Kidney (tissue), 14 donors: ENCODE results near the gene XCL2. TPM values are rescaled to one million over a fixed set of nuclear protein-coding genes. Genes with fewer than 3 reads are reported as not detected.
A peak's percentile ranks its signal among the peaks of the same experiment; 100 is the strongest.
"Not testable (repeated sequence)": the region's sequence is repeated elsewhere in the genome, so short reads cannot be mapped to it uniquely, and the experiment has no call there.

Source experiments
- DNase-seq, 5 donors: peaks; one replicate each; pipeline ENCODE4 v3.0.0-alpha.2; 2013 to 2020
- FAIRE-seq: peaks from 2 replicates; lab custom pipeline; 2012; peaks lifted over from hg19 to GRCh38; lab: Jason Lieb, UNC
- H3K27ac ChIP-seq, 2 donors: one replicate each; pipeline ENCODE4 v1.7.0; 2013; ENCODE audit warnings: low read depth in 2 of 2, low read length in 2 of 2, inconsistent platforms in 1 of 2
- H3K27me3 ChIP-seq: one replicate; pipeline ENCODE4 v1.7.1; 2013; ENCODE audit warnings: low read length, inconsistent platforms; ENCODE audit not compliant: control insufficient read depth, insufficient read depth
- H3K36me3 ChIP-seq, 3 donors: one replicate each; pipeline versions ENCODE4 v1.7.0 to v1.7.1; 2013; ENCODE audit warnings: low read length in 3 of 3, control low read depth in 1 of 3, inconsistent platforms in 1 of 3; ENCODE audit not compliant: insufficient read depth in 3 of 3, control insufficient read depth in 2 of 3
- H3K4me1 ChIP-seq, 3 donors: one replicate each; pipeline versions ENCODE4 v1.7.0 to v1.7.1; 2013; ENCODE audit warnings: low read length in 3 of 3, inconsistent platforms in 1 of 3, low read depth in 1 of 3; ENCODE audit not compliant: control insufficient read depth in 2 of 3, insufficient read depth in 2 of 3
- H3K4me3 ChIP-seq, 3 donors: one replicate each; pipeline versions ENCODE4 v1.7.0 to v1.8.1; 2013; ENCODE audit warnings: low read length in 3 of 3, control low read depth in 1 of 3, inconsistent platforms in 1 of 3
- H3K9ac ChIP-seq, 3 donors: one replicate each; pipeline versions ENCODE4 v1.7.0 to v1.7.1; 2013; ENCODE audit warnings: low read length in 3 of 3, control low read depth in 1 of 3, inconsistent platforms in 1 of 3
- H3K9me3 ChIP-seq, 3 donors: one replicate each; pipeline versions ENCODE4 v1.7.0 to v1.7.1; 2013; ENCODE audit warnings: low read length in 3 of 3, control low read depth in 1 of 3, inconsistent platforms in 1 of 3; ENCODE audit not compliant: control insufficient read depth in 2 of 3, insufficient read depth in 1 of 3
- CTCF ChIP-seq: IDR thresholded peaks from 3 replicates; pipeline ENCODE4 v1.5.1; 2012; ENCODE audit warnings: mild to moderate bottlenecking, moderate library complexity, borderline replicate concordance; ENCODE audit not compliant: insufficient read depth; ENCODE audit errors: extremely low read depth
- intact Hi-C: fragments of 100-400 bp; cut with DNase I; formaldehyde crosslinking; loops from one replicate; pipeline ENCODE4 v1.11.1; 2022
- polyA plus RNA-seq: library from polyadenylated mRNA; stranded (reverse); fragments of 350-450 nt; fragmentation: Illumina TruSeq; extraction: RNeasy Lipid Tissue Mini Kit (QIAGEN cat#74804); gene quantifications from one replicate; pipeline ENCODE4 v1.2.3, GENCODE V29; 2014; ENCODE audit warnings: low read depth, low replicate concordance; ENCODE audit not compliant: insufficient read depth
- total RNA-seq: library from RNA; stranded (reverse); fragmentation: NEBNext Ultra II Directional; extraction: Animal tissue kit (Norgen Biotek cat#: 25700); gene quantifications from one replicate; pipeline ENCODE4 v1.2.1, GENCODE V29; 2021
- donor health status: control.
- donor health status: control.
- donor health status: control.
- donor health status: control.
- donor health status: control.
- donor health status: DM: yes; HTN: yes; CAD: no.
- donor health status: Normal renal cell carcinoma (clear cell type).

XCL2 gene
- total and polyA plus RNA-seq, 2 donors from 2014 or later, result 1.6 TPM; not detected in 1

- peak in 3 of 5 donors; percentile 14 to 15 (median 14) for DNase-seq
- H3K9ac ChIP-seq, H3K4me3 ChIP-seq, H3K27me3 ChIP-seq, H3K36me3 ChIP-seq, intact Hi-C loops, H3K9me3 ChIP-seq, H3K4me1 ChIP-seq, H3K27ac ChIP-seq: not testable (repeated sequence)
- TF ChIP-seq CTCF, result peak; percentile 36
- peak; percentile 95 for FAIRE-seq
These were observed 30.4 kb upstream of the XCL2 start for GRCh38 chr1:168574234-168574633.

- no peak overlapping the region for H3K4me3 ChIP-seq
- no peak for TF ChIP-seq CTCF
- FAIRE-seq (no peak), DNase-seq (no peak)
- H3K9me3 ChIP-seq, result no peaks in the 10 kb centered on the region
- no peak overlapping the region for H3K27ac ChIP-seq
- no peaks in the 10 kb centered on the region for H3K36me3 ChIP-seq
- intact Hi-C loops, result no loop called here
- H3K9ac ChIP-seq, result no peak overlapping the region
- H3K27me3 ChIP-seq, result no peaks in the 10 kb centered on the region
- no peaks in the 10 kb centered on the region for H3K4me1 ChIP-seq
These were observed 28.8 kb upstream of the XCL2 start for GRCh38 chr1:168572633-168573032.

- Histone ChIP-seq H3K4me1 (no peaks in the 10 kb centered on the region), H3K27ac (no peak overlapping the region), H3K9me3 (no peaks in the 10 kb centered on the region), H3K27me3 (no peaks in the 10 kb centered on the region), H3K9ac (no peak overlapping the region), H3K4me3 (no peak overlapping the region), H3K36me3 (no peaks in the 10 kb centered on the region)
- FAIRE-seq, result no peak
- intact Hi-C loops, result no loop called here
- TF ChIP-seq CTCF, result no peak
- no peak for DNase-seq
These were observed 26.9 kb upstream of the XCL2 start for GRCh38 chr1:168570652-168571051.

- H3K27me3 ChIP-seq, result no peaks in the 10 kb centered on the region
- intact Hi-C loops, result loop anchor here (10.0 kb wide), 1 partner anchor 134 kb away; no protein-coding TSS in a partner anchor
These were observed 24.5 kb upstream of the XCL2 start for GRCh38 chr1:168568346-168568745.

More at GRCh38 chr1:168568346-168568745, 24.5 kb upstream of the XCL2 start:
- Histone ChIP-seq H3K4me1 (no peaks in the 10 kb centered on the region), H3K36me3 (no peaks in the 10 kb centered on the region), H3K4me3 (no peak overlapping the region), H3K27ac (no peak overlapping the region), H3K9ac (no peak overlapping the region), H3K9me3 (no peaks in the 10 kb centered on the region)
- no peak for DNase-seq
- no peak for TF ChIP-seq CTCF
- FAIRE-seq, result no peak
